GM18868 (cell line): ENCODE results near the gene ENTHD1.
"Not testable (repeated sequence)": the region's sequence is repeated elsewhere in the genome, so short reads cannot be mapped to it uniquely, and the experiment has no call there.

ENCODE experiments used
- ATAC-seq: cut with Tn5 transposase; IDR thresholded peaks from one replicate; pipeline ENCODE4 v1.9.1; 2021; ENCODE audit warnings: mild to moderate bottlenecking, moderate library complexity; ENCODE audit not compliant: unreplicated experiment

ENTHD1 gene

GRCh38 chr22:39900306-39901227 lies 7.0 kb upstream of the ENTHD1 start, which contains the start of gene GRAP2:
Gene GRAP2 (plus strand): TSS chr22:39901084. CDS start chr22:39947107, 46,023 bp downstream.
- ATAC-seq: peak; percentile 65

- ATAC-seq: peak; percentile 72
Measured at GRCh38 chr22:39898997-39899396, 5.4 kb upstream of the ENTHD1 start.

- no peak for ATAC-seq
Measured at GRCh38 chr22:39897841-39898240, 4.3 kb upstream of the ENTHD1 start.

- ATAC-seq: no peak
Measured at GRCh38 chr22:39896313-39896996, 2.9 kb upstream of the ENTHD1 start.

- no peak for ATAC-seq
Measured at GRCh38 chr22:39895682-39896081, 2.1 kb upstream of the ENTHD1 start.

GRCh38 chr22:39894554-39895092 lies 1.1 kb upstream of the ENTHD1 start:
- ATAC-seq: no peak

GRCh38 chr22:39889924-39890323 lies 3.6 kb downstream of the ENTHD1 start:
- not testable (repeated sequence) for ATAC-seq

- no peak for ATAC-seq
Measured at GRCh38 chr22:39883057-39883456, 10.5 kb downstream of the ENTHD1 start.

- no peak for ATAC-seq
Measured at GRCh38 chr22:39880722-39881121, 12.8 kb downstream of the ENTHD1 start.

GRCh38 chr22:39877079-39877845 lies 16.3 kb downstream of the ENTHD1 start:
- ATAC-seq: no peak

GRCh38 chr22:39875176-39875885 lies 18.2 kb downstream of the ENTHD1 start:
- not testable (repeated sequence) for ATAC-seq

GRCh38 chr22:39873965-39874364 lies 19.6 kb downstream of the ENTHD1 start:
- ATAC-seq: no peak

- ATAC-seq: no peak
Measured at GRCh38 chr22:39872548-39872947, 21.0 kb downstream of the ENTHD1 start.

- ATAC-seq: no peak
Measured at GRCh38 chr22:39871008-39871798, 22.4 kb downstream of the ENTHD1 start.

GRCh38 chr22:39869797-39870196 lies 23.8 kb downstream of the ENTHD1 start:
- ATAC-seq: not testable (repeated sequence)

GRCh38 chr22:39868741-39869140 lies 24.8 kb downstream of the ENTHD1 start:
- no peak for ATAC-seq

GRCh38 chr22:39859903-39860588 lies 33.5 kb downstream of the ENTHD1 start:
- peak; percentile 42 for ATAC-seq

- ATAC-seq: no peak
Measured at GRCh38 chr22:39856588-39856987, 37.0 kb downstream of the ENTHD1 start.

- no peak for ATAC-seq
Measured at GRCh38 chr22:39852799-39853198, 40.8 kb downstream of the ENTHD1 start.
